PC-9 (cell line): ENCODE data around the gene CCDC201.

Experiments used
- EZH2 ChIP-seq: fragments of 200-600 bp; sonication (generic); IDR thresholded peaks from 2 replicates; pipeline ENCODE4 v1.8.0; 2017; ENCODE audit warnings: antibody characterized with exemption, low read depth
- TF ChIP-seq, protein P1 (sequence below): fragments of 200-600 bp; sonication (generic); conservative IDR thresholded peaks from 2 replicates; pipeline ENCODE4 v1.6.1; 2017; ENCODE audit warnings: mixed run types, antibody characterized with exemption, mild to moderate bottlenecking, moderate library complexity

DNA sequence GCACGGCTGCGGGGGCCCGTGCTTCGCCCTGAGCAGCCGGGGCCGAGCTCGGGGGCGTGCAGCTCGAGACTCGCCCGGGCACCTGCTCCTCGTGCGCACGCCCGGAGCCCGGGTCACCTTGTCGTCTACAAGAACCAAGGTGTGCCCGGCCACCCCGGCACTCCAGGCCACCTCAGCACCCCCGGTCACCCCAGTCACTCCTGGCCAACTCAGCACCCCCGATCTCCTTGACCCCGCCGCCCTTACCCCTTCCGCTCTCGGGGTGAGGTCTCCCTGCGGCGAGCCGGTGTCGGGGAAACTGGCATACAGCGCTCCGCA is 48.5 kb upstream of the CCDC201 start:
- TF ChIP-seq, protein P1, sequence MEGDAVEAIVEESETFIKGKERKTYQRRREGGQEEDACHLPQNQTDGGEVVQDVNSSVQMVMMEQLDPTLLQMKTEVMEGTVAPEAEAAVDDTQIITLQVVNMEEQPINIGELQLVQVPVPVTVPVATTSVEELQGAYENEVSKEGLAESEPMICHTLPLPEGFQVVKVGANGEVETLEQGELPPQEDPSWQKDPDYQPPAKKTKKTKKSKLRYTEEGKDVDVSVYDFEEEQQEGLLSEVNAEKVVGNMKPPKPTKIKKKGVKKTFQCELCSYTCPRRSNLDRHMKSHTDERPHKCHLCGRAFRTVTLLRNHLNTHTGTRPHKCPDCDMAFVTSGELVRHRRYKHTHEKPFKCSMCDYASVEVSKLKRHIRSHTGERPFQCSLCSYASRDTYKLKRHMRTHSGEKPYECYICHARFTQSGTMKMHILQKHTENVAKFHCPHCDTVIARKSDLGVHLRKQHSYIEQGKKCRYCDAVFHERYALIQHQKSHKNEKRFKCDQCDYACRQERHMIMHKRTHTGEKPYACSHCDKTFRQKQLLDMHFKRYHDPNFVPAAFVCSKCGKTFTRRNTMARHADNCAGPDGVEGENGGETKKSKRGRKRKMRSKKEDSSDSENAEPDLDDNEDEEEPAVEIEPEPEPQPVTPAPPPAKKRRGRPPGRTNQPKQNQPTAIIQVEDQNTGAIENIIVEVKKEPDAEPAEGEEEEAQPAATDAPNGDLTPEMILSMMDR, result no peak
- no peak for TF ChIP-seq EZH2
